LoVo (cell line): ENCODE results near the gene DOCK4.

Source experiments
- DNase-seq: peaks from one replicate; pipeline ENCODE4 v3.0.0-alpha.2; 2016; ENCODE audit warnings: low spot score

The DOCK4 gene

GRCh38 chr7:112189691-112190090 lies 16.5 kb downstream of the DOCK4 start:
- DNase-seq: no peak

- no peak for DNase-seq
These were observed 17.9 kb downstream of the DOCK4 start for GRCh38 chr7:112188257-112188656.

GRCh38 chr7:112186300-112186699 lies 19.9 kb downstream of the DOCK4 start:
- no peak for DNase-seq

- no peak for DNase-seq
These were observed 21.0 kb downstream of the DOCK4 start for GRCh38 chr7:112185005-112185834.

GRCh38 chr7:112184455-112184854 lies 21.7 kb downstream of the DOCK4 start:
- no peak for DNase-seq

DNA sequence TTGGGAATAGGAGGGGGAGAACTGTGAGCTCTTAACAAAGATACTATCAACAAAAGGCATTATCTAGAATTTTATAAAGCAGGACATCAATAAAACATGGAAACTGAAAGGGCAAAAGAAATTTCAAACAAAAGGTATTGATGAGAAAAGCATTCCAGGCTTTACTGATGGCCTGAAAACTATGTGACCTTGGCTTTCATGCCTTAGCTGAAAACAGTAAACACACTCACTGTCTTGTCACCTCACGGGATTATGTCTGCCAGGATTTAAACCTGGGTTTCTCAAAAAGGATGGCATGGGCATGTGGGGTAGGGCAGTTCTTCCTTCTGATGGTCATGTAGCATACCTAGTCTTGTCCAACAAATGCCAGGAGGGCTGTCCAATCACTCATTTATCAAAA lies 22.9 kb downstream of the DOCK4 start:
- no peak for DNase-seq

- DNase-seq: no peak
These were observed 23.4 kb downstream of the DOCK4 start for GRCh38 chr7:112182749-112183148.

DNA sequence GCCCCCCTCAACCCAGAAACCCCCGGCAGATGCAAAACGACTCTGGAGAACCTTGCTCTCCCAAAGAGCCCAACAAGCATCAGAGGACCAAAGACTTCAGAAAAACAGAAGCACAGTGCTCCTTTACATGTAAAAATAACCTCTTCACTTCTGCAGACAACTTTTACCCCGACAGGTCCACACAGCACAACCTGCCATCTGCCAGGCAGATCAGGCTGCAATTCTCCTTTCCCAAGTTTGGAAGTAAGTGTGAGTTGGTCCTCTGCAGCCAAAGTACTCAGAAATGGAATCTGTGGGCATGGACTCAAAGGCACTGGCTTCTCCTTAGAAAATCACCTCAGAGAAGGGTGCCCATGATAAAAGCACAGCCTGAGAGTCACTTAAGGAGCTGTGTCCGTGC lies 26.0 kb downstream of the DOCK4 start:
- DNase-seq: no peak

GRCh38 chr7:112176693-112177415 lies 29.3 kb downstream of the DOCK4 start:
- no peak for DNase-seq

GRCh38 chr7:112176241-112176640 lies 30.0 kb downstream of the DOCK4 start:
- no peak for DNase-seq

DNA sequence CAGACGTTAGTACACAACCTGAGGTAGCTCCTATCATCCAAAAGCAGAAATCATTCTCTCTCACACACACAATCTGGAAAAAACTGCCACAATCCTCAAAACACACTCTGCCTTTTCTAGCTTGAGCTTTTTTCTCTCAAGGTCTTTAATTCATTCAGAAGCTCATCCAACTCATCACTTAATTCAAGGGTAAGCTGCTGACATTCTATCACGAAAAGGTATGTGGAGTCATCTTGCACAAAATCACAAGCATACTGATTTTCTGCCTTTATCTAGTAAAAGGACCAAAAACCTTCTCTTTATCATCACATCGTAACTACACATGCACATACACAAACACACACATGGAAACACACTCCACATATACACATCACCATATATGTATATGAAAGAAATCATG lies 32.0 kb downstream of the DOCK4 start:
- no peak for DNase-seq

DNA sequence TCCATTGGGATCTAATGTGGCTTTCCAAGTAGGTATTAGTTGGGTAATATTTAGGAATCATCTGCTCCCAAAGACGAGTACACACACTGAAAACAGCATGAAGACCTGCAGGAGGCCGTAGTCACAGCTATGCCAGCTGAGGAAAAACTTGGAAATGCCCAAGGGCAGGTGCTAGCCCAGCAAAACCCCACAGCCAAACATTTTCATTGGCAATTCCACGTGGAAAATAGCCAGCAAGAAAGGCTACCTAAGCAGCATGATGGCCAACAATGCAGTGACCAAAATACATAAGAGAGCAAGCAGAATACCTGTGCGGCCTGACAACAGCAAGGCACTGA lies 32.7 kb downstream of the DOCK4 start:
- DNase-seq: no peak

- DNase-seq: no peak
These were observed 33.2 kb downstream of the DOCK4 start for GRCh38 chr7:112172870-112173567.

- no peak for DNase-seq
These were observed 34.5 kb downstream of the DOCK4 start for GRCh38 chr7:112171673-112172072.

- DNase-seq: no peak
These were observed 37.3 kb downstream of the DOCK4 start for GRCh38 chr7:112168915-112169314.

- DNase-seq: no peak
These were observed 39.1 kb downstream of the DOCK4 start for GRCh38 chr7:112167147-112167546.

GRCh38 chr7:112162784-112163506 lies 43.3 kb downstream of the DOCK4 start:
- no peak for DNase-seq

GRCh38 chr7:112162142-112162766 lies 43.9 kb downstream of the DOCK4 start:
- no peak for DNase-seq

- no peak for DNase-seq
These were observed 44.7 kb downstream of the DOCK4 start for GRCh38 chr7:112161253-112162141.

DNA sequence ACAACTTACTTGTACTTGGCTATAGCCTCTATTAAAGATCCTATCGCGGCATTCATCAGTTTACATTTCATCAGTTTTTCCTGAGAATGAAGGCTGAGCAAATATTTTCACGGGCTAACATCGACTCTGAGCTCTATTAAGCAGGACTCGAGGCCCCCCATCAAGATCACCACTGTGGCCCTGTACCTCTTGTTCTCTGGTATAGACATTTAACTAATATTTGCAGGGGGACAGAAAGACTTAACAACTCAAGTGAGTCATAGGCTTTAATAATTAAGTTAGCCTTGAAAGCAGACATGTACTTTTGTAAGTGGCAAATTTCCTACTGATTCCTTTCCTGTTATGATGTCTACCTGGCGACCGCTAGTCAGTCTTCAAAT lies 45.4 kb downstream of the DOCK4 start:
- DNase-seq: no peak
